ENCODE data around the gene CRYGB.

CRYGB gene, protein sequence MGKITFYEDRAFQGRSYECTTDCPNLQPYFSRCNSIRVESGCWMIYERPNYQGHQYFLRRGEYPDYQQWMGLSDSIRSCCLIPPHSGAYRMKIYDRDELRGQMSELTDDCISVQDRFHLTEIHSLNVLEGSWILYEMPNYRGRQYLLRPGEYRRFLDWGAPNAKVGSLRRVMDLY

DNA sequence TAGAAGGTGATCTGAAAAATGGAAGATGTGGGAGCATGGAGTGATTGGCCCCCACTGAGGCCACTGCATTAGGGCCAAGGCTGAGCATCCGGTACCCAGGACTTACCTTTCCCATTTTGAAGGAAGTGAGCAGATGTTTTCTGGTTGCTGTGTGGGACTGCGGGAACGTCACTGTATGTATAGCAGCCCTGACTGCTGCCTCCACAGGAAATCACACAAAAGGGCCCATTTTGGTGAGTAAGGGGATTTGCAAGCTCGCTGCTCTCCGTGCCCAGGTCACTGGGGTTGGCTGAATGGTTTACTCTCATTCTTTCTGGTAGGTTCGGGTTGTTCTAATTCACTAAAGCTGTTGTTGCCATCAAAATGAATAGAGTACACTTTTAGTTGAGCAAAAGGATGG, at the start of gene CRYGB:
CRYGB (minus strand) TSS at position 153 of the 400 bp plus-strand sequence; CDS start at position 115, 38 bp downstream.
- DNase-seq (ENCODE audit: low spot score): no peak

DNA sequence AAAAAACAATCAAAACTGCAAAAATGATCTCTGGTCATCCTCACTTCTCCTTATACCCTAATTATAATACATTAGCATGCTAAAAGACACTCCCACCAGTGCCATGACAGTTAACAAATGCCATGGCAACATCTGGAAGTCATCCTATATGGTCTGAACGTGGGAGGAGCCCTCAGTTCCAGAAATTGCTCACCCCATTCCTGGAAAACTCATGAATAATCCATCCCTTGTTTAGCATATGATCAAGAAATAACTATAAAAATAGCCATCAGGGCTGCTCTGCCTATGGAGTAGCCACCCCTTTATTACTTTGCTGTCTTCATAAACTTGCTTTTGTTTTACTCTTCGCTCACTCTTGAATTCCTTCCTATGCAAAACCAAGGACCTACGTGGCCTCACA, 49.6 kb upstream of the CRYGB start:
- no peak for DNase-seq (ENCODE audit: low spot score)

DNA sequence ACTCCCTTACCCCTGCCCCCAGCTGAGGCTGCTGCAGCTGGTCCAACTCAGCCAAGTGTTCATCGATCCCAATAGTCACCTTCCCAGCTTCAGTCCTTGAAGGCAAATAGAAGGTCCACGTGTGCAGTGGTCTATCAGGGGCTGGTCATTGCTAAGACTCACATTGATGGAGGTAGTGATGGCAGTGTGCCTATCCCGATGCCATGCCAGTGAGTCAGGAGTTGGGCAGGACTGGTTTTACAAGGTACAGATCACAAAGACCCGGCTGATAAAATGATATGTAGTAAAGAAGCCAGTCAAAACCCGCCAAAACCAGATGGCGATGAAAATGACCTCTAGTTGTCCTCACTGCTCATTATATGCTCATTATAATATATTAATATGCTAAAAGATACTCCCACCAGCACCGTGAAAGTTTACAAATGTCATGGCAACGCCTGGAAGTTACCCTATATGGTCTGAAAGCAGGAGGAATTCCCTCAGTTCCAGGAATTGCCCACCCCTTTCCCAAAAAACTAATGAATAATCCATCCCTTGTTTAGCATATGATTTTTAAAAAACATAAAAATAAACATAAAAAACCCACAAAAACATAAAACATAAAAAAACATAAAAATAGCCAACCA, 46.8 kb upstream of the CRYGB start:
- no peak for DNase-seq (ENCODE audit: low spot score)

DNA sequence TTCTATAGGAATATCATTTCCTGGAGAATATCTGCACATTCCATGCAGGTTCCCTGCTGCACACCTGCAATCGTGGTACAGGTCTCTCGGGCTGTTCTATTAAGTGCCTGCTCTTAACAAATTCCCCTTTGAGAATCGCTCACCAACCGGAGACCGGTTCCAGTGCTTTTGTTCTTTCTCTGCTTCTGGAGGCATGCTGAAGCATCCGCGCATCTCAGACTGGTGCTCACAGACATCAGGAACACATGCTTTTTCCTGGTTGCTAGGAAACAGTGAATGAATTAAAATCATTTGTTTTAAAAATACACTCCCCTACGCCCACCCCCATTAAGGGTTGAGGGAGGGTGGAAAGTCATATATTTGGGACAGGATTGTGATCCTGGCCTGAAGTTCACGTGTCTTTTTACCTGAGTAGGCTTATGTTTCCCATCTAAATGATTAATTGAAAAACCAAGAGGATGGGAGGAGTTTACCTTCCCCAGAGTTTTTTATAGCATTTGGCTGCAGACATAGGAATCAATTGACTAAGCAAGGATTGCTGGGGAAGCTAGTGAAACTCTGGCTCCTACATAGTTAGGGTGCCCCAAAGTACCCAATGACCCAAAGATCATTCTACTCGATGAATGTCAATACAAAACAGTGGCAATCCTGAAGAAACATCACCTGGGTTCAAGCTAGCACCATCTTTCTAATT, 44.0 kb upstream of the CRYGB start, which contains the start of gene C2orf80:
C2orf80 (minus strand) TSS at position 221 of the 694 bp plus-strand sequence. CDS start 3,044 bp downstream, outside the sequence.
- no peak for DNase-seq (ENCODE audit: low spot score)

DNA sequence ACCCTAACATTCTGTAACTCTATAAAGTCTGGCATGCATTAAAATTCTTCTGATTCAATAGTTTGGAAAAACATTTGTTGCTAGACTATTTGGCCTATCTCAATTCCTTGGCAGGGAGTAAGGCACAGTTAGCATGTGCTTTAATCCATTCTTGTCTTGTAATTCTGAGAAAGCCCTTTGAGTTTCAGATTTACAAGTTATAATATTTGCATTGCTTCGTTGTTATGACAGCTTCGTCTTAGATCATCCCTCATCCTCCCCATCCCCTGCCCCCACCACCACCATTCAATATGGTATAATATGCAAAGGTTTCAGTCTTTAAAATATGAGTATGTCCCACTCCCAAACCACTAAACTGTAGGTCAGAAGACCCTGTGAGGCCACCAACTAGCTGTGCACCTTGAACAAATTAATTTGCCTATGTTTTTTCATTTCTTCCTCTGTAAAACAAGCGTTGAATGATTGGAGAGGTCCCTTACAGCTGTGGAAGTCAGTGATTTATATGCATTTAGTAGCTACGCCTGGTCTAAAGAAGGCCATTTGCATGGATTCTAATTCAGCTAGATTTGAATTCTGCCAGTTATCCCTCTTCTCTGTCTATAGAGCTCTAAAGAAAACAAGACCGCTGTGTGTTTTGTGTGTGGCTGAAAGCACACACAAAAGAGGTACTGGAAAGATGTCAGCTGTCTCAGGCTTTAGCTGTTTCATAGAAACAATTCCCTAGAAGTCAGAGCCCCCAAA, 43.3 kb upstream of the CRYGB start:
- DNase-seq (ENCODE audit: low spot score): no peak

DNA sequence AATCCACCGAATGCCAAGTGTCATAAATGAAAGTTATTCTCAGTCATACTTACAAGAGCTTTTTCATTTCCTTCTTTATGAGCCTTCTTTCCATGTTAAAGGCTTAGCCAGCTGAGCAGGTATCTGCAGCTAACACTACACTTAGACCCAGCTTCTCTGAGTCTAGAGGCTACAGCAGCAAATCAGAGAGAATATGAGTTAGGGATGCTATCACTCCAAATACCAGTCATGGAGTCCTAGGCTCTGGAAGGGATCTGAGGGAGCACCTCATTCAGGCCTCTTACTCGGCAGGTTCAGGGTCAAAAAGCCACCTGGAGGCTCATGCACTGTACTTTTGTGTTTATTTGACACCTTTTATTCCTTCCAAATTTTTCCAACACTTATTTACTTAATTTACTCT, 40.9 kb upstream of the CRYGB start:
- DNase-seq (ENCODE audit: low spot score): no peak

DNA sequence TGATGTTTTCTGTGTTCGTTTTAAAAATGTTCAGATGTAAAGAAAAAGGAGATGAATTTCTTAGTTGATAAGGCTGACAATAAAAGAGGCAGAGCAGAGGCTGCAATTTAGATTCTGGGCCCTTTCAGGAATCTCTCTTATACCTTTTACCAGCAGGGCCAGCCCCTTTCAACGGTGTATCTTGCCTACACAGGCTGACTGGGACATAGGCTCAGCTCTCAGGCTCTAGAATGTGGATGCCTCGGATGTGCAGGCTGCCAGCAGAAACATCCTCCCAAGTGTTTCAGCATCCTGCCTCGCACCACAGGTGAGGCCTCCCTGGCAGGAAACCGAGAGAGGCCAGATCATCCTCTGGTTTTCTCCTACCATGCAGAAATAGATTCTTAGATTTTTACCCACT, 40.5 kb upstream of the CRYGB start:
- no peak for DNase-seq (ENCODE audit: low spot score)

DNA sequence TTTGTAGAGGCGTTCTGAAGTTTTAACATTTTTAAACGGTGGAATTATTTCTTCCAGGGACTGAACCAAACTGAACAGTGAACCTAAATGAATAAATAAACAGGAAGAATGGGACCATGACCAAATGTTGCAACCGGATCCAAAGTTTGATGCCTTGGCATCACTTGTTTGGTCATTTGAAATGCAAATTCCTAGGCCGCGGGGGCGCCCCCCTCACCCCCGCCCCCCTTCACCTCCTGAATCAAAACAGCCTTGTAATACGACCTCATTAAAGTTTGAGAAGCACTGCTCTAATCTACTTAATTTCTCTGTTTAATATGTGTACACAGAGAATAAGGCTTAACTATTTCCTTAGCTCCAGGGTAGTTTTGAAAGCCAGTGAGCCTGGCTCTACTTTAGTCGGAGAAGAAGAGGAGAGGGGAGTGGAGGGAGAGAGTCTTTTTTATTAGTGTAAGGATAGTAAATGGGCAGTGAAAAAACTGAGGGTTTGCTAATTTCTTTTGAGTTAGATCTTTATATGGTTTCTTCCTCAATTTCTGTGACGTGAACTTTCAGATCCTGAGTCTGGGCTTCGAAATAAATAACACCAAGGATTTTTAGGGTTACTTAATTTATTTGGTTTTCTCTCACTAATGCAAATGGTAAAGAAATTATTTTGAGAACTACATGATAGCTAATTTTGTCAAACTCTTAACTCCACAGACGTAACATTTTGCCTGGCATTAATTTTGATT, 38.2 kb upstream of the CRYGB start:
- DNase-seq (ENCODE audit: low spot score): no peak

DNA sequence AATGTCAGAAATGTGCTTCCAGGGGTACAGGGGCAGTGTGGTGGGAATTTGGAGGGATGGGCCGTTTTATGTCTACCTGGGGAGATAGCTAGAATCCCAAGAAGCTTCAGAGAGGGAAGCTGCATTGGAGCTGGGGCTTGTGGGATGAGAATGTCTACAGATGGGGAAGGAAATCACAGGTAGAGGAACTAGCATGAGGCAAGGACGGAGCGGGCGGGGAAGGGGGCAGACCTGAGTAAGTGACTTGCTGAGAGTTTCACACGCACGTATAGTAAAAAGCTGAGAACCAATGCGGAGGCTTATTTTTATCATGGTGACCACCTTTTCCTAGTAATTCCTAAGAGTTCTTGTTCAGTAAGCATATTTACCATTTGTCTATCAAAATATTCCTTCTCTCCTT, 37.6 kb upstream of the CRYGB start:
- no peak for DNase-seq (ENCODE audit: low spot score)

DNA sequence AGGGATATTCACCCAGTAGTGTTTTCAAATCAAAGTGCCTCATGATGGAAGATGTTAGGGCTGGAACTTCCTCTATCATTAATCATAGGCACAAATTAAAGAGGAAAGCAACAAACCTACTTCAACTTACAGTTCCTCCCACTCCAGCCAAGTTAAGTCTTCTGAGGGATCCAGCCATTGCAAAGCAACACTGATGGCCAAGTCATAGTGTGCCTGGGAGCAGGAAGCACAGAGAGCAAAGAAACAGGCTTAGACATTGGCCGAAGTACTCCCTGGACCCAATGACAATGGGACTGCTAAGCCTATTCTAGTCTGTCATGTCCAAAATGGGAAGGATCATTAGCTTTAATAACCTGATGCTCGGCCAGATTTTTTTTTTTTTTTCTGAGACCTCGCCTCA, 36.9 kb upstream of the CRYGB start:
- DNase-seq (ENCODE audit: low spot score): no peak

DNA sequence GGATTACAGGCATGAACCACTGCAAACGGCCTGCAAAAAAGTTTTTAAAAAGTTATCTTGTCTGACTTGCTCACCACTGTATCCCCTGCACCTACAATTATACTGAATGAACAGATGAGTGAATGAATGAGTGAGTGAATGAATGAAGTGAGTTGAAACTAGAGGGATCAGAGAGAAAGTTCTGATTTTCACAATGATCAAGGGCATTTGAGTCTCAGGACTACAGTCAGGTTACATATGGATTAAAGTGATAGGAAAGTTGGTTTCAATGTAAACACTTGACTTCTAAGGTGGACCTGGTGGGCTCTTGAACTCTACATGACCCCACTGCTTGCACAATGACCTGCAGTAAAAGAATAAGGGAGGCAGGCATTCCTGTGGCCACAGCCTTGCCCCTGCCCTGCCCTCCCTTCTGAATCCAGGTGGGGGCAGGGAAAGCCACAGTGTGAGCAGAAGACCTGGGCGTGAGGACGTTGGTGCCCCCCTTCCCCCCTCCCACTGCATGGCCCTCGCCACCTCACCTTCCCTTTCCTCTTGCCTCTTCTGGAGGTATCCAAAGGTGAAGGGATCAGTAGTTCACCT, 33.2 kb upstream of the CRYGB start:
- DNase-seq (ENCODE audit: low spot score): peak; percentile 72

DNA sequence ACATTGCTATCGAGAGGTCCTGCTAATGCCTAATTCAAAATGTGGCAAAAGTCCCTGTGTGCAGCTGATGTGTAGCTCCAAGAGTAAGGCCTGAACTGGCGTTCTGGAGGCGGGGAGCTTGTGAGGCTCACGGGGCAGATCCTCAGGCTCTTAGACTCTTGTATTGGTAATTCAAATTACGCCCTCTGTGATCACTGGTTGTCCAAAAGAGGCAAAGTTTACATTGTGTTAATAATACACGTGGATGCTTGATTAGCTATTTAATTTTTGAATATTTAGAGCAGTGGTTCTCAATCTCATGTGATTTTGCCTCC, 29.8 kb upstream of the CRYGB start:
- no peak for DNase-seq (ENCODE audit: low spot score)

DNA sequence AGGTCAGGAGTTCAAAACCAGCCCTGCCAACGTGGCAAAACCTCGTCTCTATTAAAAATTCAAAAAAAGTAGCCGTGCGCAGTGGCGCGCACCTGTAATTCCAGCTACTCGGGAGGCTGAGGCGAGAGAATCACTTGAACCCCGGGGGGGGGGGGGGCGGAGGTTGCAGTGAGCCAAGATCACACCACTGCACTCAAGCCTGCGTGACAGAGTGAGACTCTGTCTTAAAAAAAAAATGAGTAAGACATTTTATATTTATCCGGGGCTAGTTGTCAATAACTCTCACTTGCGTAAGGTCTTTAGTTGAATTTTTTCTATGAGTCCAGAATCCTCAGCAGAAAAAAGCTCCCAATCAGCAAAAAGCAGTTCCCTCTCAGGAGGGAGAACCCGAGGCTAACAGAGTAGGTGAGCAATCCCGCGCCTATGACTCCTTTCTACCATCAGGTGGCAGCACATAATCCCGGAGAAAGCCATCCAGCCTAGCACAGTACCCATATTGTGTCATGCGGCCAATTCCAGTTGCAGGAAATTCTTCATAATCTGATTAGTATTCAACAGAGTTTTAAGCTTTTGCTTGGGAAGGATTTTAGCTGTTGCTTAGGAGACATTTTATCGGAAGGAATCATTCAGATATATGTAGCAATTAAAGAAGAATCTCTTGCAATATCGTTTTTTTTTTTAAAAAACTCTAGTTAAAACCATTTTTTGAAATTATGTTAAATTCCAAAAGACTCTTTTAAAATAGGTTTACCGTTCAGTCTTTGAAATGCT, 29.3 kb upstream of the CRYGB start:
- DNase-seq (ENCODE audit: low spot score): peak; percentile 75

DNA sequence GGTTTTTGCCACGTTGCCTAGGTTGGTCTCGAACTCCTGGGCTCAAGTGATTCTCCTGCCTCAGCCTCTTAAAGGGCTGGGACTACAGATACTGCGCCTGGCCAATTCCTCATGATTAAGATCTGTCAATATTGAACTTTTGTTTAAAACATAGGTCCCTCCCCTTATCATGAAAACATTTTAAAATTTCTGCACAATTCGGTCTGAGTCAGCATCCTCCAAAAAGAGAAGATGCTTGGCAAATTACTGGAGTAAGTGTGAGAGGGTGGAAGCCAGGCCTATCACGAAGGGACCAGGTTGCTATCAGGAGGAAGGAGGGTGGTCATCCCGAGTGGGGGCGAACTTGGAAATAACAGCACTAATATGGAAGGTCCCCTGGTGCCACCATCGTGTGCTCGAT, 28.2 kb upstream of the CRYGB start:
- DNase-seq (ENCODE audit: low spot score): no peak

DNA sequence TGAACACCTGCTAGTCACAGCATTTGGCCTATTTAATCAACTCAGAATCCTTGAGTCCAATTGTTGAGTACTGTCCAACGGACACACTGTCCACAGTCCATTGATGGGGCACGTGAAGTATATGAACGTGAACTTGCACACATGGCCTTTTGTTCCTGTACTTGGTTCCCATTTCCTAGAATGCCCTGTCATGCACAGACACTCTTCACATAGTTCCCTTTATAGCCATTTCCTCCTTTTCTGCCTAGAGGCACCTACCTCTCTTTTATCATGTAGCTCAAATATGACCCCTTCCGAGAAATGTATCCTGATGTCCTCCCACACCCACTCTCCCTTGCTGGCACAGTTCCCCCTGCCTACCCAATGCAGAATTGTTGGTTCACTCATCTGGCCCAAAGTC, 26.2 kb upstream of the CRYGB start:
- DNase-seq (ENCODE audit: low spot score): no peak

DNA sequence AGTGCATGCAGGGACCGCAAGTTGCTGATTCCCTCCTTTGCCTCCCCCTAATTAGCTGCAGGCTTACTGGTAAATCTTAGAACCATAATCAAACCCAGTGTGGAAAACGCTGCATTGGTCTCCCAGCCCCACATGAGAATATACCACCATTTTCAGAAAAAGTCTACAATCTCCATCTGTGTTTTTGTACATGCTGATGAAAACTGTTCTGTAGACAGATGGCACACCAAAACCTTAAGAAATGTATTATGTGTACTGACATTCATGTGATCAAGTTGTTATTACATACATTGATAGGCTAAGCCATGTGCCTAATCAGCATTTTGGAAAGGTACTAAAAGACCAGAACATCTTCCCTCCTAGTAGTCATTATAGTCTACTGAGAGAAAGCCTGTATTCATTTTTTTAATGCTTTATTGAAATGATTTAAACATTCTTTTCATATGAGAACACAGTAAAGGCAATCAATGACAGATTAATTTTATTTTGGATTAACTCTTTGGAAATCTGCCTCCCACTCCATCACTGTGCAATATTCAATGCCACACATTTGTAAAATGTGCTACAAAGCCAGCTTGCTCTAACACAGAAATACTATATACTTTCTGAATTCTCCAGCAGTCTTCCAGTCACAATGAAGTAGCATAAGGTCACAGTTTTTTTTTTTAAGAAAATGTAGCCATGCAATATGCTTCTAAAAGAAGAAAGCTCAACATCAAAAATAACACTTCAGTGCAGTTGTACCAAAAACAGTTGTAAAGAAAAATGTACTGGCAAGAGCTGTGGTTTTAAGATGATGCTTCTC, 19.2 kb upstream of the CRYGB start:
- no peak for DNase-seq (ENCODE audit: low spot score)

DNA sequence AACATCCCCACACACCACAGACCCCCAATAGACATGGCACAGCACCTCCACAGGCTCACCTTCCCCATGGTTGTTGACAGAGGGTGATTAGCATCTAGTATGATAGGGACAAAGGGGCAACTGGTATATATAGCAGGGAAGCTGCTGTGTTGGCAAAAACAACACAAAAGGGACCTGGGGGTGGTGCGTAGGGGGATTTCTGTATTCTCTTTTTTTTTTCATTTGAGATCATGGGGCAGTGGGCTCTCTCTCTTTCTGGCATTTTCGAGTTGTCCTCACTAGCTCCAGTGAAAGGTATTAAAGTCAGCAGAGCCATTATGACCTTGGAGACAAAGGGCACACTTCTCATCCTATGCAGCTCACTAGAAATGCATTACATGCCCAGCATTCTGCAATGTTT, 17.5 kb upstream of the CRYGB start, which contains the start of gene CRYGA:
CRYGA (minus strand) TSS at position 101 of the 400 bp plus-strand sequence; CDS start at position 68, 33 bp downstream.
- no peak for DNase-seq (ENCODE audit: low spot score)

DNA sequence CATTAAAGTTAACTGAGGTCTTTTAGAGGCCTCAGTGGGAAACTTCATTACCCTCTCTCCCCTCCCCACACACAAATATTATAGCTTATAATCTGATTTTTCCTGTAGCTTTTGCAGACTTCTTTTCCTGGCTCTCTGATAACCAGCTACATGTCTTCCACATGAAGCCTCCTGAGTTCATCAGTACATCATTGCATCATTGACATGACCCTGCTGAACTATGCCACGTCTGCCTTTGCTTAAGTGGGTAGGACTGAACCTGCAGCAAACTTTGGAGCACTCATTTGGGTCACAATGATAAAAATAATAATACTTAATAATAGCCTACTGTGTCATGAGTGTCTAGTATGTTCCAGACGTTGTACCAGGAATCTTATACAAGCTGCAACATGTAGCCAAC, 10.5 kb upstream of the CRYGB start:
- DNase-seq (ENCODE audit: low spot score): no peak

DNA sequence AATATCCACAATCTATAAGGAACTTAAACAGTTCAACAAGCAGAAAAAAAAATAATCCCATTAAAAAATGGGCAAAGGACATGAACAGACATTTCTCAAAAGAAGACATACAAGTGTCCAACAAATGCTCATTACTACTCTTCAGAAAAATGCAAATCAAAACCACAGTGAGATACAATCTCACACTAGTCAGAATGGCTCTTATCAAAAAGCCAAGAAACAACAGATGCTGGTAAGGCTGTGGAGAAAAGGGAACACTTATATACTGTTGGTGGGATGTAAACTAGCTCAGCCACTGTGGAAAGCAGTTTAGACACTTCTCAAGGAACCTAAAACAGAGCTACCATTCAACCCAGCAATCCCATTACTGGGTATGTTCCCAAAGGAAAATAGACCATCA, 7.2 kb upstream of the CRYGB start:
- DNase-seq (ENCODE audit: low spot score): no peak

DNA sequence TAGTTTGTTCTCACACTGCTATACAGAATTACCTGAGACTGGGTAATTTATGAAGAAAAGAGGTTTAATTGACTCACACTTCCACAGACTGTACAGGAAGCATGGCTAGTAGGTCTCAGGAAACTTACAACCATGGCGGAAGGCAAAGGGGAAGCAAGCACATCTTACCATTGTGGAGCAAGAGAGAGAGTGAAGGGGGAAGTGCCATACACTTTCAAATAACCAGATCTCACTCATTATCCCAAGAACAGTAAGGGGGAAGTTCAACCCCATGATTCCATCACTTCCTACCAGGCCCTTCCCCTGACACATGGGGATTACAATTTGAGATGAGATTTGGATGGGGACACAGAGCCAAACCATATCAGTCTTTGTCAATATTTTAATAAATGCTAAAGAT, 5.0 kb upstream of the CRYGB start:
- no peak for DNase-seq (ENCODE audit: low spot score)

Data from SW480 (cell line).